Kidney (tissue), 14 donors: ENCODE measurements around the gene ATF3. TPM values are rescaled to one million over a fixed set of nuclear protein-coding genes. Genes with fewer than 3 reads are reported as not detected.

ENCODE experiments used
- DNase-seq, 5 donors: peaks; one replicate each; pipeline ENCODE4 v3.0.0-alpha.2; 2013 to 2020
- FAIRE-seq: peaks from 2 replicates; lab custom pipeline; 2012; peaks lifted over from hg19 to GRCh38; lab: Jason Lieb, UNC
- H3K27ac ChIP-seq, 2 donors: one replicate each; pipeline ENCODE4 v1.7.0; 2013; ENCODE audit warnings: low read depth in 2 of 2, low read length in 2 of 2, inconsistent platforms in 1 of 2
- H3K27me3 ChIP-seq: one replicate; pipeline ENCODE4 v1.7.1; 2013; ENCODE audit warnings: low read length, inconsistent platforms; ENCODE audit not compliant: control insufficient read depth, insufficient read depth
- H3K36me3 ChIP-seq, 3 donors: one replicate each; pipeline versions ENCODE4 v1.7.0 to v1.7.1; 2013; ENCODE audit warnings: low read length in 3 of 3, control low read depth in 1 of 3, inconsistent platforms in 1 of 3; ENCODE audit not compliant: insufficient read depth in 3 of 3, control insufficient read depth in 2 of 3
- H3K4me1 ChIP-seq, 3 donors: one replicate each; pipeline versions ENCODE4 v1.7.0 to v1.7.1; 2013; ENCODE audit warnings: low read length in 3 of 3, inconsistent platforms in 1 of 3, low read depth in 1 of 3; ENCODE audit not compliant: control insufficient read depth in 2 of 3, insufficient read depth in 2 of 3
- H3K4me3 ChIP-seq, 3 donors: one replicate each; pipeline versions ENCODE4 v1.7.0 to v1.8.1; 2013; ENCODE audit warnings: low read length in 3 of 3, control low read depth in 1 of 3, inconsistent platforms in 1 of 3
- H3K9ac ChIP-seq, 3 donors: one replicate each; pipeline versions ENCODE4 v1.7.0 to v1.7.1; 2013; ENCODE audit warnings: low read length in 3 of 3, control low read depth in 1 of 3, inconsistent platforms in 1 of 3
- H3K9me3 ChIP-seq, 3 donors: one replicate each; pipeline versions ENCODE4 v1.7.0 to v1.7.1; 2013; ENCODE audit warnings: low read length in 3 of 3, control low read depth in 1 of 3, inconsistent platforms in 1 of 3; ENCODE audit not compliant: control insufficient read depth in 2 of 3, insufficient read depth in 1 of 3
- intact Hi-C: fragments of 100-400 bp; cut with DNase I; formaldehyde crosslinking; loops from one replicate; pipeline ENCODE4 v1.11.1; 2022
- polyA plus RNA-seq: library from polyadenylated mRNA; stranded (reverse); fragments of 350-450 nt; fragmentation: Illumina TruSeq; extraction: RNeasy Lipid Tissue Mini Kit (QIAGEN cat#74804); gene quantifications from one replicate; pipeline ENCODE4 v1.2.3, GENCODE V29; 2014; ENCODE audit warnings: low read depth, low replicate concordance; ENCODE audit not compliant: insufficient read depth
- total RNA-seq: library from RNA; stranded (reverse); fragmentation: NEBNext Ultra II Directional; extraction: Animal tissue kit (Norgen Biotek cat#: 25700); gene quantifications from one replicate; pipeline ENCODE4 v1.2.1, GENCODE V29; 2021
- TF ChIP-seq, protein P1 (sequence below): IDR thresholded peaks from 3 replicates; pipeline ENCODE4 v1.5.1; 2012; ENCODE audit warnings: mild to moderate bottlenecking, moderate library complexity, borderline replicate concordance; ENCODE audit not compliant: insufficient read depth; ENCODE audit errors: extremely low read depth
- donor health status: control.
- donor health status: control.
- donor health status: control.
- donor health status: control.
- donor health status: control.
- donor health status: DM: yes; HTN: yes; CAD: no.
- donor health status: Normal renal cell carcinoma (clear cell type).

Gene ATF3
- total and polyA plus RNA-seq, 2 donors from 2014 or later, result 12.8 to 14.6 TPM

- no peak overlapping the region for H3K4me3 ChIP-seq
- H3K27ac ChIP-seq, result no peak overlapping the region
- FAIRE-seq, result no peak
- peak in 1 of 5 donors; percentile 42 for DNase-seq
- TF ChIP-seq, protein P1, sequence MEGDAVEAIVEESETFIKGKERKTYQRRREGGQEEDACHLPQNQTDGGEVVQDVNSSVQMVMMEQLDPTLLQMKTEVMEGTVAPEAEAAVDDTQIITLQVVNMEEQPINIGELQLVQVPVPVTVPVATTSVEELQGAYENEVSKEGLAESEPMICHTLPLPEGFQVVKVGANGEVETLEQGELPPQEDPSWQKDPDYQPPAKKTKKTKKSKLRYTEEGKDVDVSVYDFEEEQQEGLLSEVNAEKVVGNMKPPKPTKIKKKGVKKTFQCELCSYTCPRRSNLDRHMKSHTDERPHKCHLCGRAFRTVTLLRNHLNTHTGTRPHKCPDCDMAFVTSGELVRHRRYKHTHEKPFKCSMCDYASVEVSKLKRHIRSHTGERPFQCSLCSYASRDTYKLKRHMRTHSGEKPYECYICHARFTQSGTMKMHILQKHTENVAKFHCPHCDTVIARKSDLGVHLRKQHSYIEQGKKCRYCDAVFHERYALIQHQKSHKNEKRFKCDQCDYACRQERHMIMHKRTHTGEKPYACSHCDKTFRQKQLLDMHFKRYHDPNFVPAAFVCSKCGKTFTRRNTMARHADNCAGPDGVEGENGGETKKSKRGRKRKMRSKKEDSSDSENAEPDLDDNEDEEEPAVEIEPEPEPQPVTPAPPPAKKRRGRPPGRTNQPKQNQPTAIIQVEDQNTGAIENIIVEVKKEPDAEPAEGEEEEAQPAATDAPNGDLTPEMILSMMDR, result no peak
- no peaks in the 10 kb centered on the region for H3K36me3 ChIP-seq
- intact Hi-C loops, result no loop called here
- no peaks in the 10 kb centered on the region for H3K4me1 ChIP-seq
- H3K9ac ChIP-seq, result no peak overlapping the region
- H3K27me3 ChIP-seq, result no peaks in the 10 kb centered on the region
- H3K9me3 ChIP-seq, result no peaks in the 10 kb centered on the region
Observed at GRCh38 chr1:212650228-212650627, 41.7 kb downstream of the ATF3 start.

DNA sequence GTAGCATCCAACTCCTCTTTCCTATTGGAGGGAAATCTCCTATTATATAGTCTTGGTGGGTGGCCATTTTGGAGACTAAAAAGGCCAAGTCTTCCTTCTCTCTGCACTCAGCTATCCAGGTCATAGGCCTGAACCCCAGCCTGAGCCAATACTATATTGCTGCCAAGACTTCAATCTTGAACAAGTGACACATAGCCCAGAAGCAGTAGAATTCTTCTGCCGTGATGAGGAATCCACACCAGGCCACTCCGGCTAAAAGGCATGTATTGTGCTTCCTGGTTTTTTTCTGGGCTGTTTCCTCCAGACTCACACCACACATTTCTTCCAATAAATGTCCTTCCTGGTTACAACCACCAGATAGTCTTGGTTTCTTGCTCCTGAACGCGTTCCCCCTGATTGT lies 43.0 kb downstream of the ATF3 start:
- Histone ChIP-seq H3K4me1 (no peaks in the 10 kb centered on the region), H3K4me3 (no peak overlapping the region), H3K36me3 (no peaks in the 10 kb centered on the region), H3K9me3 (no peaks in the 10 kb centered on the region), H3K9ac (no peak overlapping the region), H3K27ac (no peak overlapping the region), H3K27me3 (no peaks in the 10 kb centered on the region)
- DNase-seq (no peak), FAIRE-seq (no peak)
- intact Hi-C loops, result no loop called here
- TF ChIP-seq, protein P1, result no peak

- no peak for FAIRE-seq
- Histone ChIP-seq H3K36me3 (no peaks in the 10 kb centered on the region), H3K4me3 (no peak overlapping the region), H3K4me1 (no peaks in the 10 kb centered on the region), H3K9me3 (no peaks in the 10 kb centered on the region), H3K27me3 (no peaks in the 10 kb centered on the region), H3K27ac (no peak overlapping the region), H3K9ac (no peak overlapping the region)
- TF ChIP-seq, protein P1, result no peak
- intact Hi-C loops, result no loop called here
- no peak for DNase-seq
Observed at GRCh38 chr1:212651977-212652376, 43.4 kb downstream of the ATF3 start.

DNA sequence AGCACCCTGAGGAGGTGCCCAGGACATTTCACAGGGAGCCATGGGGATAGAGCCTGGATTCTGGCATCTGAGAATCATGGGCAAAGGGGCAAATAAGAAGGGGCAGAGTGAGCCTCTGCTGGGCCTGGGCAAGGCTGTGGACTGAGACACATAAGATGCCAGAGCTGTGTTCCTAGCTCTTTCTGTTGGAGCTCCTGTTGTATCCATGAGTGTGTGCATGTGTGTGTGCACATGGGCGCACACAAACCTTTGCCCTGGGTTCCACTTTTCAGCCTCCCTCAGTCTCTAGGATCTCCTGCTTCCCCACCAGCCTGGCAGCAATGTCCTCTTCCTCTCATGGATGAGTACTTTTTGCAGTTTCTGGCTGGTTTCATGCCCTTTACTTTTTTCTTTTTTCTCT lies 44.0 kb downstream of the ATF3 start:
- no peak for FAIRE-seq
- no peak overlapping the region for H3K27ac ChIP-seq
- intact Hi-C loops, result no loop called here

More for the DNA sequence above, 44.0 kb downstream of the ATF3 start:
- H3K9me3 ChIP-seq, result no peaks in the 10 kb centered on the region
- no peak for DNase-seq
- TF ChIP-seq, protein P1, result no peak
- no peaks in the 10 kb centered on the region for H3K4me1 ChIP-seq
- no peak overlapping the region for H3K4me3 ChIP-seq
- no peaks in the 10 kb centered on the region for H3K27me3 ChIP-seq
- no peak overlapping the region for H3K9ac ChIP-seq
- H3K36me3 ChIP-seq, result no peaks in the 10 kb centered on the region
